Subcutaneous adipose tissue (tissue), 4 donors: ENCODE data around the gene ETV3. TPM values are rescaled to one million over a fixed set of nuclear protein-coding genes. Genes with fewer than 3 reads are reported as not detected.

Experiments
- CTCF ChIP-seq: fragments of 450-650 bp; IDR thresholded peaks from one replicate; pipeline ENCODE4 v1.5.1; 2016; ENCODE audit warnings: low read depth, mild to moderate bottlenecking, control low read depth, antibody characterized with exemption, moderate library complexity
- total RNA-seq, 4 donors: library from RNA; depleted of rRNA; stranded (reverse); fragments of >200 nt; gene quantifications; one replicate each; pipeline ENCODE4 v1.1.0, GENCODE V29; 2016

Gene ETV3
- total RNA-seq, 4 donors from 2014 or later = 18.9 to 26.4 (median 22.7) TPM

GRCh38 chr1:157107702-157108101, 30.5 kb downstream of the ETV3 start:
- TF ChIP-seq CTCF = no peak

GRCh38 chr1:157106813-157107189, 31.4 kb downstream of the ETV3 start:
- TF ChIP-seq CTCF = no peak

DNA sequence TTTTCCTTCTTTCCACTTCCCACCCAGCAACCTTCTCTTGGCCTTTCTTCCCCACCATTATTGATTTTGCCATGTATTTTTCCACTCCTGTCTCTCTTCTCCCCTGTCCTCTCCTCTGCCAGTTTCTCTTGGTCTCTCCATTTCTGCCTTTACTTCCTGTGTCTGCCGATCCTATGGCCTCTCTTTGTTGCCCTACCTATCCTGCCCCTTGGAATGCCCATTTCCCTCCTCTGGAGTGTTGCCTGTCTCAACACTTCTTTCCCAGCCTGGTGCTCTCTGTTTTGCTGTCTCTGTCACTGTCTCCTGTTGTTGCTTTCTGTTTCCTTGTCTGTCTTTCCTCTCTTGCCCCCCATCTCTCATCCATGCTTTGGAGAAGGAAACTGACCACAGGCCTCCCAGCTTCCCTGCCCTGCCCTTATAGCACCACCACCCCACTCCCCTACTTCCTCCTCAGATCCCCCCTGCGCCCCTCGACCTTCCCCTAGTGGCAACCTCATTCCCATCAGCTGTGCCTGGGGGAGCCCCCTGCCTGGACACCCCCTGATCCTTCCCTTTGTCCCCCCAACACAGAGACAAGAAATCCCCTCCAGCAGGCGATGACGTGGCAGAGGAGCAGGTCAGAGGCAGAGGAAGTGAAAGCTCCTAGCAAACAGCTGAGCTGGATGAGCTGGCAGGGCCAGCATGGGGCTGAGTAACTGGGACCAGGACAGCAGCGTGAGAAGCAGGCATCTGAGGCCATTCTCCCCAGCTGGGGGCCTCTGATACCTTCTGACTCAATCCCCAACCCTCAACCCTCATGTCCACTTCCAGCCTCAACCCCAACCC, 32.0 kb downstream of the ETV3 start:
- TF ChIP-seq CTCF = no peak

DNA sequence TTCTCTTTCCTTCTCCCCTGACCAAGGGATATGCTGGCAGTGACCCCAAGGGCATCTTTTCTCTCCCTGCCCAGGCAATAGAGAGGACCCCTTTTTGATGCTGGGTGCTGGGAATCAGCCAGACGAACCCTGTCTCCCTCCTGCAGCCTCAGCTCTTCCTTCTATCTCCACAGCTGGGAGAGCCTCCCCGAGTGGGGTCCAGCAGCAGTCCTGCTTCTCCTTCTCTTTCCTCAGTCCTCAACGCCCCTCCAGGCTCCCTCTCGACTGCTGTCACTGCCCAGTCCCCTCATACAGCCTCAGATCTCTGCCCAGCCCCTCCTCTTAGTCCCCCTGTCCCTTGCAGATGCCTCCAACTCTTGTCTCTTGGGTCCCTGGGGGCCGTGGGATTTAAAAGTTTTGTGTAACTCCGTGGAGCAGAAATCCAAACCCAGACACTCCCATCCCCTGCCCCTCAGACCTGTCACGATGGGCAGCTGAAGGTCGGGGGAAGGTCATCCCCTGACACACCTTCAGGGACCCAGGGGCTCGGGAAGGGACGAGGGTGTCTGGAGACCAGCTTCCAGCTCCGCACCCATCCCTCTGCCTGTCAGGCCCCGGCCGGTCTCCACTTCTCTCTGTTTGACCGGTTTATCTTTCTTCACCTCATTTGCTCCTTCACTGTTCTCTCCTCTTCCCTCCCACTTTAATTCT, 32.8 kb downstream of the ETV3 start:
- no peak for TF ChIP-seq CTCF

- TF ChIP-seq CTCF = no peak
Observed at GRCh38 chr1:157104598-157105293, 33.4 kb downstream of the ETV3 start.

GRCh38 chr1:157103268-157103667, 34.9 kb downstream of the ETV3 start:
- TF ChIP-seq CTCF = no peak

DNA sequence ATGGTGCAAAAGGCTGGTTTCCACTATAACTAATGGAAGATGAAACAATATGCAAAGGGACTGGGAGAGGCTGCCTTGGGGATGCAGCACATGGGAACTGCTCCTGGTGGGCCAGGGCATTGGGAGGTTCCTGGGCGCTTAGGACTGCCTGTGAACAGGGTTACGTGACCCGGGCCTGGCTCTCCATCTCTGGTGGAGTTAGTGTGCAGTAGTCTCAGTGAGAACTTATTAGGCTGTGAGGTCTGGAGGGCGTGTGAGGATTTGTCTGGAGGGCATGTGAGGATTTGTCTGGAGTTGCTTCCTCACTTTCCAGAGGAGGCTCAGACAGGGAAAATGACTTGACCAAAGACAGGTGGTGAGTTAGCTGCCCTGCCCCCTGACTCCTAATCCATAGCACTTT, 37.0 kb downstream of the ETV3 start:
- TF ChIP-seq CTCF = no peak
